GM10248 (cell line): Measurements from ENCODE around the gene LBP.

Experiments
- CTCF ChIA-PET: fragments of 300-600 bp; sonication (Branson Sonifier 250); formaldehyde crosslinking; extraction: SDS; loops from one replicate; lab custom pipeline; 2021; ENCODE audit warnings: antibody characterized with exemption; lab: Yijun Ruan, JAX
- POLR2A ChIA-PET: fragments of 350-650 bp; sonication (Branson Sonifier 250); formaldehyde crosslinking; extraction: SDS; loops from one replicate; lab custom pipeline; 2020; ENCODE audit warnings: antibody characterized with exemption; lab: Yijun Ruan, JAX
- DNase-seq: peaks from one replicate; pipeline ENCODE4 v3.0.0; 2012; ENCODE audit errors: extremely low spot score
- TF ChIP-seq, protein P1 (sequence below): IDR thresholded peaks from 2 replicates; pipeline ENCODE4 v1.5.1; 2012; ENCODE audit warnings: mild to moderate bottlenecking, low read depth; ENCODE audit errors: extremely low read depth, missing control alignments, control extremely low read depth

The LBP gene

GRCh38 chr20:38350879-38351775 lies 4.8 kb downstream of the LBP start:
- CTCF ChIA-PET = no interaction called here
- no peak for DNase-seq
- TF ChIP-seq, protein P1, sequence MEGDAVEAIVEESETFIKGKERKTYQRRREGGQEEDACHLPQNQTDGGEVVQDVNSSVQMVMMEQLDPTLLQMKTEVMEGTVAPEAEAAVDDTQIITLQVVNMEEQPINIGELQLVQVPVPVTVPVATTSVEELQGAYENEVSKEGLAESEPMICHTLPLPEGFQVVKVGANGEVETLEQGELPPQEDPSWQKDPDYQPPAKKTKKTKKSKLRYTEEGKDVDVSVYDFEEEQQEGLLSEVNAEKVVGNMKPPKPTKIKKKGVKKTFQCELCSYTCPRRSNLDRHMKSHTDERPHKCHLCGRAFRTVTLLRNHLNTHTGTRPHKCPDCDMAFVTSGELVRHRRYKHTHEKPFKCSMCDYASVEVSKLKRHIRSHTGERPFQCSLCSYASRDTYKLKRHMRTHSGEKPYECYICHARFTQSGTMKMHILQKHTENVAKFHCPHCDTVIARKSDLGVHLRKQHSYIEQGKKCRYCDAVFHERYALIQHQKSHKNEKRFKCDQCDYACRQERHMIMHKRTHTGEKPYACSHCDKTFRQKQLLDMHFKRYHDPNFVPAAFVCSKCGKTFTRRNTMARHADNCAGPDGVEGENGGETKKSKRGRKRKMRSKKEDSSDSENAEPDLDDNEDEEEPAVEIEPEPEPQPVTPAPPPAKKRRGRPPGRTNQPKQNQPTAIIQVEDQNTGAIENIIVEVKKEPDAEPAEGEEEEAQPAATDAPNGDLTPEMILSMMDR = no peak
- POLR2A ChIA-PET = no interaction called here

DNA sequence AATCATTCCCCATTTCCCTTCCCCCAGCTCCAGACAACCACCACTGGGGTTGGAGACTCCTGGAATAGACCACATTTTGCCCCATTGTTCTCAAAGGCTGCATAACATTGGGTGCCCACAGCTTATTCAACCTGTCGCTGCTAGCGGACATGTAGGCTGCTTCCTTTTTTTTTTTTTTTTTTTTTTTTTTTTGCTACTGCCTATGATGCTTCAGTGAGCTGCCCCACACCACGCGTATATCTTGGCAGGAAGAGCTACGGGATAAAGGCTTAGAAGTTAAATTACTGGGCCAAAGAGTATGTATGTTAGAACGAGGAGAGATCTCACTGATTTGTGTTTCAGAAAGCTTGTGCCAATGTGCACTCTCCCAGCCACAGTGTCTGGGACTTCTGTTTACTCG lies 7.0 kb downstream of the LBP start:
- POLR2A ChIA-PET = no interaction called here
- CTCF ChIA-PET = interaction anchor here (1.3 to 1.6 kb wide), 3 partner anchors 11 to 132 kb away, joined by 3 to 4 read pairs (median 4); no protein-coding TSS in a partner anchor
- TF ChIP-seq, protein P1 = no peak
- no peak for DNase-seq

GRCh38 chr20:38354227-38354626 lies 7.9 kb downstream of the LBP start:
- ChIA-PET POLR2A (no interaction called here), CTCF (interaction anchor here (1.3 to 1.7 kb wide), 3 partner anchors 10 to 127 kb away, joined by 3 to 4 read pairs (median 4); no protein-coding TSS in a partner anchor)

GRCh38 chr20:38355161-38356012 lies 9.1 kb downstream of the LBP start:
- TF ChIP-seq, protein P1 = no peak
- peak; percentile 25 for DNase-seq
- ChIA-PET POLR2A (no interaction called here), CTCF (interaction anchor here (0.9 to 1.7 kb wide), 2 partner anchors 53 to 128 kb away, joined by 3 read pairs; no protein-coding TSS in a partner anchor)

More at GRCh38 chr20:38354227-38354626, 7.9 kb downstream of the LBP start:
- TF ChIP-seq, protein P1 = no peak
- no peak for DNase-seq

GRCh38 chr20:38357653-38358207 lies 11.4 kb downstream of the LBP start:
- TF ChIP-seq, protein P1 = no peak
- ChIA-PET POLR2A (no interaction called here), CTCF (interaction anchor here (1.3 to 1.8 kb wide), 4 partner anchors 16 to 300 kb away, joined by 3 to 5 read pairs (median 3); no protein-coding TSS in a partner anchor)
- no peak for DNase-seq

DNA sequence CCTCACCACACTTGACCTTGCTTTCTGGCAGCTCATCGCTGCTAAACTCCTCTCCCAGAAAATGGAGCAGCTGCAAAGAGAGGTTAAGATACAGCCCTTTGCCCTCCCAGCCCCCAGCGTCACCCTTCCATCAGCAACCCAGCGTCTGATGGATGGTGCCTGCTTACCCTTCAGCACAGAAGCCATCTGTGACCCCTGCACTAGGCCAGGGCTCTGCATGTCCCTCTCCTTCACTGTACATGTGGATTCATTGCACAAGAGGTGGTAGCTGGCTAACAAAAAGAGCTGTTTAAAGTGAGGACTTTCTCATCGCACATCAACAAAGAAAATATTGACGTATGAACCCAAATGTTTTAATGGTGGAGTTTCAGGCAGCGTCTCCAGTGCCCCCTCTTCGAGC lies 12.3 kb downstream of the LBP start:
- POLR2A ChIA-PET = no interaction called here
- CTCF ChIA-PET = no interaction called here
- TF ChIP-seq, protein P1 = no peak
- DNase-seq = no peak
